ENCODE measurements around the gene WDPCP. TPM values are rescaled to one million over a fixed set of nuclear protein-coding genes. Genes with fewer than 3 reads are reported as not detected.

The WDPCP gene
- total and polyA plus RNA-seq, 10 of the 15 experiments (the other 5 are each of a cell fraction or from before 2014, with no cell fraction given) = 2.1 to 7.9 (median 4.6) TPM

GRCh38 chr2:63484481-63484880, 103.8 kb downstream of the WDPCP start (continued):
- TF ChIP-seq POLR2A (IDR thresholded peaks at IDR 0.05; ENCODE audit: low read depth, low read length) = no peak
- TF ChIP-seq SRF (IDR thresholded peaks at IDR 0.05; ENCODE audit: low read depth in 2 of 2, low read length in 2 of 2) = no peak
- TF ChIP-seq ZNF622 (IDR thresholded peaks at IDR 0.05) = no peak
- TF ChIP-seq EP300 (IDR thresholded peaks at IDR 0.05; ENCODE audit: borderline replicate concordance in 1 of 2, control insufficient read depth in 1 of 2, low read depth in 2 of 2, low read length in 2 of 2) = no peak
- no peak for TF ChIP-seq SMC3 (IDR thresholded peaks at IDR 0.05; ENCODE audit: borderline replicate concordance, low read length)
- no peak for TF ChIP-seq NFXL1 (IDR thresholded peaks at IDR 0.05; ENCODE audit: borderline replicate concordance)

GRCh38 chr2:63477686-63478085, 110.6 kb downstream of the WDPCP start:
- CTCF ChIA-PET = interaction anchor here (4.9 kb wide), 1 partner anchor 9 kb away, joined by 30 read pairs; no protein-coding TSS in a partner anchor
- TF ChIP-seq SIX5 (IDR thresholded peaks at IDR 0.05; ENCODE audit: low read depth, low read length, severe bottlenecking) = no peak
- TF ChIP-seq SKIL (IDR thresholded peaks at IDR 0.05; ENCODE audit: low read depth, poor library complexity, severe bottlenecking) = no peak
- no peak for TF ChIP-seq GATAD2B (conservative IDR thresholded peaks at IDR 0.05; ENCODE audit: low read depth)
- TF ChIP-seq STAT1 (conservative IDR thresholded peaks at IDR 0.05) = no peak
- no peak for TF ChIP-seq SMARCA5 (IDR thresholded peaks at IDR 0.05)
- no peak for TF ChIP-seq USF2 (IDR thresholded peaks at IDR 0.05; ENCODE audit: borderline replicate concordance, low read depth, low read length)
- no peak for TF ChIP-seq USF1 (IDR thresholded peaks at IDR 0.05; ENCODE audit: borderline replicate concordance, extremely low read length, insufficient read depth, low read depth, low read length)
- TF ChIP-seq ZBTB4 (CRISPR knock-in tag; IDR thresholded peaks at IDR 0.05) = no peak
- TF ChIP-seq SUPT20H (IDR thresholded peaks at IDR 0.05; ENCODE audit: borderline replicate concordance, control insufficient read depth, low read depth, low read length) = no peak

More at GRCh38 chr2:63477686-63478085, 110.6 kb downstream of the WDPCP start:
- no peak overlapping the region for H3K4me3 ChIP-seq
- WGBS (ENCODE audit: insufficient coverage, insufficient replicate concordance, low lambda C conversion rate, missing lambda C conversion rate) = 68% methylated on average over 3 of the region's 3 CpGs
- no peak overlapping the region for H3K27ac ChIP-seq (ENCODE audit: control insufficient read depth, insufficient read depth)
- RAD21 ChIA-PET (ENCODE audit: unreplicated experiment) = no interaction called here
- POLR2A ChIA-PET = no interaction called here
- intact Hi-C loops (cut with micrococcal nuclease; ENCODE audit: unreplicated experiment) (no loop called here), in situ Hi-C loops (cut with MboI) (loop anchor here (25.0 kb wide), 1 partner anchor 1015 kb away; no protein-coding TSS in a partner anchor)
- no peaks in the 10 kb centered on the region for H3K27me3 ChIP-seq (replicated peaks in 1 of 2; ENCODE audit: control insufficient read depth in 2 of 2, insufficient read depth in 2 of 2, low read length in 1 of 2)
- DNase-seq (ENCODE audit: low read depth, low spot score) = no peak
- no peaks in the 10 kb centered on the region for H3K79me2 ChIP-seq (ENCODE audit: control insufficient read depth, insufficient read depth, low read length)
- no peaks in the 10 kb centered on the region for H4K20me1 ChIP-seq (ENCODE audit: control insufficient read depth, insufficient read depth)
- H2AFZ ChIP-seq (ENCODE audit: control insufficient read depth, low read depth, low read length) = no peak overlapping the region
- no peak for ATAC-seq
- BruUV-seq (replicated peaks) = no TSS peak
- SMC1A ChIA-PET (ENCODE audit: uncharacterized antibody, unreplicated experiment) = interaction anchor here (3.3 kb wide), 1 partner anchor 10 kb away, joined by 14 read pairs; no protein-coding TSS in a partner anchor
- no peak for FAIRE-seq
- no peaks in the 10 kb centered on the region for H3K36me3 ChIP-seq (ENCODE audit: control insufficient read depth in 2 of 2, insufficient read depth in 2 of 2, low read length in 1 of 2)
- H3K4me1 ChIP-seq (ENCODE audit: control insufficient read depth, insufficient read depth, low read length) = no peaks in the 10 kb centered on the region
- H3K4me2 ChIP-seq (ENCODE audit: control insufficient read depth, insufficient read depth) = no peak overlapping the region
- no peaks in the 10 kb centered on the region for H3K9me3 ChIP-seq (replicated peaks; ENCODE audit: control insufficient read depth, insufficient read depth, low read length)
- no peak overlapping the region for H3K9ac ChIP-seq (ENCODE audit: control insufficient read depth, insufficient read depth, low read length)
